GM21529 (cell line): ENCODE measurements around the gene GPR150.

Source experiments
- ATAC-seq: cut with Tn5 transposase; IDR thresholded peaks from one replicate; pipeline ENCODE4 v1.9.1; 2021; ENCODE audit not compliant: unreplicated experiment

Gene GPR150

DNA sequence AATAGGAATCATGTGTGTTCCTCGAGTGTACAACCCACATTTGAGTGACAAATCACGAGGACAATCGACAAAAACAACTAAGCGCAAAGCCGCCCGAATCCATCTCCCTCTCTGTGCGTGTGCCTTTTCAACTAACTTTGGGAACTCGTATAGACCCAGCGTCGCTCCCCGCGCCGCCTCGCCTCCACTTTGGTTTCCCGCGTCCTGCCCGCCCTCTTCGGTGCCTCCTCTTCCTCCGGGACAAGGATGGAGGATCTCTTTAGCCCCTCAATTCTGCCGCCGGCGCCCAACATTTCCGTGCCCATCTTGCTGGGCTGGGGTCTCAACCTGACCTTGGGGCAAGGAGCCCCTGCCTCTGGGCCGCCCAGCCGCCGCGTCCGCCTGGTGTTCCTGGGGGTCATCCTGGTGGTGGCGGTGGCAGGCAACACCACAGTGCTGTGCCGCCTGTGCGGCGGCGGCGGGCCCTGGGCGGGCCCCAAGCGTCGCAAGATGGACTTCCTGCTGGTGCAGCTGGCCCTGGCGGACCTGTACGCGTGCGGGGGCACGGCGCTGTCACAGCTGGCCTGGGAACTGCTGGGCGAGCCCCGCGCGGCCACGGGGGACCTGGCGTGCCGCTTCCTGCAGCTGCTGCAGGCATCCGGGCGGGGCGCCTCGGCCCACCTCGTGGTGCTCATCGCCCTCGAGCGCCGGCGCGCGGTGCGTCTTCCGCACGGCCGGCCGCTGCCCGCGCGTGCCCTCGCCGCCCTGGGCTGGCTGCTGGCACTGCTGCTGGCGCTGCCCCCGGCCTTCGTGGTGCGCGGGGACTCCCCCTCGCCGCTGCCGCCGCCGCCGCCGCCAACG lies at the start of gene GPR150:
Gene GPR150, plus strand, starts transcription at position 58 of the 840 bp plus-strand sequence. Its CDS starts 189 bp downstream, at position 247.
- peak; percentile 61 for ATAC-seq

DNA sequence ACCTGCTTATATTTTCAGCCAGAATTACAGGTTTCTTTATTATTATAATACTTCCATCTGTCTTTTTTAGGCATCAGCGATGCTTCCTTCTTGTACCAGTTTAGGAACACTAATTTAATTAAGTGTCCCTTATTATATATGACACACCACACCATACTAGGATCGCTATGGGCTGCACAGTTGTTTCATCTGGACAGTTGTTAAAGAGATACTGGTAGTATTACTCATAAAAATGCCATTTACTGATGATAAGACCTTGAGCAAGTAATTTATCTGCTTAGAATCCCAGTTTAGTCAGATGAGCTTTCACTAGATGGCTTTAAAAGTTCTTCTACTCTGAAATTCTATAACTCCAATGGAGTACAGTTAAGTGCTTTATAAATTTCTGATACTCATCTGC lies 47.9 kb upstream of the GPR150 start:
- no peak for ATAC-seq

- ATAC-seq: no peak
Measured at GRCh38 chr5:95581576-95581975, 38.3 kb upstream of the GPR150 start.

- no peak for ATAC-seq
Measured at GRCh38 chr5:95583992-95584391, 35.9 kb upstream of the GPR150 start.

DNA sequence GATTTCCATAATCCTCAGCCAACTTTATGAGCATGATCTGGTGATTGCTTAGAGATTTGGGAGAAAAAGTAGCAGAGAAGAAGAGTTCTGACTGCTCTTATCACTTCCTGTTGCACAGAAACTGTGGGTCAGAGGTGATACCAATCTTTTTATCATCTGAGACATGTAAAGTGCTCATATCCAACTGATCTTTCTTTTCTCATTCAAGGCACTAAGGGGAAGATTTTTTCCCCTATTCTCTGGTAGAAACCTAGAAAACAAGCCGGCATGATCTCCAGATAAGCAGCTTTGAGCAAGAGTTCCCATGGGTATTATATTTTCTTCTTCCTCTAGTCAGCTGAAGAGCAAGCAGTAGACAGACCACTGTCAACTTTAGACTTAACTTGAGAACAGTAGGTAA lies 29.0 kb upstream of the GPR150 start:
- no peak for ATAC-seq

DNA sequence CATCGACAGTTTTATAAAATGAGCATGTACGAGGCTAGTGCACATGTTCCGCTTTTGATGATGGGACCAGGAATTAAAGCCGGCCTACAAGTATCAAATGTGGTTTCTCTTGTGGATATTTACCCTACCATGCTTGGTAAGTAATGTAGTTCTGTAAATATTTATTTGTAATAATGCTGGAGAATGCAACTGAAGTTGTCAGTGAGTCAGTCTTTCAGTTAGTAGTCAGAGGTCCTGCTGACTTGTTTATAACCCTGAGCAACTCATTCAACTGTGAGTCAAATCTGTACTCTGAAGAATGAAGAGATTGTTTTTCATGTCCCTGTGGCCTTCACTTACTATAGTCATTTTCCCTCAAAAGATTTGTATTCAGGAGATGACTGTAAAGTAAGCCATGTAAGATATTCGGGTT lies 28.4 kb upstream of the GPR150 start:
- peak; percentile 93 for ATAC-seq

GRCh38 chr5:95595289-95595931 lies 24.5 kb upstream of the GPR150 start:
- no peak for ATAC-seq

GRCh38 chr5:95599252-95599651 lies 20.6 kb upstream of the GPR150 start:
- ATAC-seq: no peak

DNA sequence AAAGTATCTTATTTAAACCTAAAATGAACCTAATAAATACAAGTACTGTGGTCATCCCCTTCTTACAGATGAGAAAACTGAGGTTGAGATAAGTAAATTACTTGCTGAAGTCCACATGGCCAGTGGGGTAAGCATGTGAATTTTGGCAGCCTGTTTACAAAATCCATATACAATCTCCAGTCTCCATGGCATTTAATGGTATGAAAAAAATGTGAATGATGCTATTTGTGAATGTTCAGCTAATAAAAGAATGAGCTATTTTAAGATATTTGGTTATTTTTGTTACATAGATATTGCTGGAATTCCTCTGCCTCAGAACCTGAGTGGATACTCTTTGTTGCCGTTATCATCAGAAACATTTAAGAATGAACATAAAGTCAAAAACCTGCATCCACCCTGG lies 19.3 kb upstream of the GPR150 start:
- ATAC-seq: no peak

- ATAC-seq: no peak
Measured at GRCh38 chr5:95605786-95606185, 14.1 kb upstream of the GPR150 start.

DNA sequence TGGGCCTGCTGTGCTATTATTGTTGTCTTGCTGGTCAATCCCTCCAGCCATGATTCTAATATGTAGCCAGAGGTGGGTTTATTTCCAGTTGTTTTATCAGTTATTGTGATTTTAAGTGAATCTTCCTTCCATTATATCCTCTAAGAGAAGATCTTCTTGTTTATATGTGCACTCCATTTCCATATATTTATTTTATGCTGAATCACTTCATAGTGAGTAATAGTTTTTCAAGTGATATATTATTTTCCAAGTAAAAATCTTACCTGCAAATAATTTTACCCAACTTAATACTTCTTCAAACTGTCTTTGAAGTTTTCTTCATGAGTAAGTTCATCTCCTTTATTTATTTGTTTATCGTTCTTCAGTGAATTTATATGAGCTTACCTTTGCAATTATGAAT lies 13.5 kb upstream of the GPR150 start:
- ATAC-seq: no peak

- ATAC-seq: no peak
Measured at GRCh38 chr5:95609711-95610110, 10.2 kb upstream of the GPR150 start.

GRCh38 chr5:95610546-95610945 lies 9.3 kb upstream of the GPR150 start:
- ATAC-seq: no peak

DNA sequence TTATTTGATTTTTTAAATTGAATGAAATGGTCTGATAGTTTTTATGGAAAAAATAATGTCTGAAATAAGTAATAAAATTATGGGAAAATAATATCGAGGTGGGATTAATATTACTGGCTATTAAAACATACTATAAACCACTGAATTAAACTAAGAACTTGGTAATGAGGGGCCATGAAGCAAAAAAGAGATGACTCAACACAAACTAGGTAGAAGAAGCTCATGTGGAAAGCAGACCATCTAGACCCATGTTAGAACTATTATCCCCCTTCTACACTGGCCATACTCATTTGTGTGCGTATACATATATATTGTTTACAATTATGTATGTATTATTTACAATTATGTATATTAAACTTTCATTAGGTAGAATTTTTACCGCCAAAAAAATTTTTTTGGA lies 8.5 kb upstream of the GPR150 start:
- ATAC-seq: no peak

- no peak for ATAC-seq
Measured at GRCh38 chr5:95613514-95613913, 6.4 kb upstream of the GPR150 start.

DNA sequence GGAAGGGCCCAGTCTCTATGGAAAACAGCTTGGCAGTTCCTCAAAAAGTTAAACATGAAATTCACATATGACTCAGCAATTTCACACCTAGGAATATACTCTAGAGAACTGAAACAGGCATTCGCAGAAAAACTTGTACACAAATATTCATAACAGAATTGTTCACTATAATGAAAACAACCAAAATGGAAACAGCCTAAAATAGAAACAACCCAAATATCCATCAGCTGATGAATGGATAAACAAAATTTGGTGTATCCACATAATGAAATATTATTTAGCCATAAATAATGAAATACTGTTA lies 4.8 kb upstream of the GPR150 start:
- peak; percentile 58 for ATAC-seq

DNA sequence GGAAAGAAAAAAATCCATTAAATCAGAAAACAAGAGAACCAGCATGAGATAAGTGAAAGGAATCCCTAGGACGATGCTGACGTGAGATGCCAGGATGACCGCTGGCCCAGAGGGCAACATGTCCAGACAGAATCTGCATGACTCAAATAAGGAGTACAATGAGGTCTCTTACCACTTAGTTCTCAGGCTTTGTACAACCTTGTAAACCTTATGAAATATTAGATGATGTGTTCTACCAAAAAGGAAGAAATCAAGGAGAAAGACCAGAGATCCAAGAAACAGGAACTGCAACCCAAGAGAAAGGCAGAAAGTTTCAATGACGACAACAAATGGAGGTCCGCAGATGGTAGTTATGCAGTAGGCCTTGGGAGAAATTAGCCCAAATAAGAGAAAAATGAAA lies 2.8 kb upstream of the GPR150 start:
- no peak for ATAC-seq

- no peak for ATAC-seq
Measured at GRCh38 chr5:95619096-95619495, 791 bp upstream of the GPR150 start.

- ATAC-seq: no peak
Measured at GRCh38 chr5:95619514-95620029, 315 bp upstream of the GPR150 start.

DNA sequence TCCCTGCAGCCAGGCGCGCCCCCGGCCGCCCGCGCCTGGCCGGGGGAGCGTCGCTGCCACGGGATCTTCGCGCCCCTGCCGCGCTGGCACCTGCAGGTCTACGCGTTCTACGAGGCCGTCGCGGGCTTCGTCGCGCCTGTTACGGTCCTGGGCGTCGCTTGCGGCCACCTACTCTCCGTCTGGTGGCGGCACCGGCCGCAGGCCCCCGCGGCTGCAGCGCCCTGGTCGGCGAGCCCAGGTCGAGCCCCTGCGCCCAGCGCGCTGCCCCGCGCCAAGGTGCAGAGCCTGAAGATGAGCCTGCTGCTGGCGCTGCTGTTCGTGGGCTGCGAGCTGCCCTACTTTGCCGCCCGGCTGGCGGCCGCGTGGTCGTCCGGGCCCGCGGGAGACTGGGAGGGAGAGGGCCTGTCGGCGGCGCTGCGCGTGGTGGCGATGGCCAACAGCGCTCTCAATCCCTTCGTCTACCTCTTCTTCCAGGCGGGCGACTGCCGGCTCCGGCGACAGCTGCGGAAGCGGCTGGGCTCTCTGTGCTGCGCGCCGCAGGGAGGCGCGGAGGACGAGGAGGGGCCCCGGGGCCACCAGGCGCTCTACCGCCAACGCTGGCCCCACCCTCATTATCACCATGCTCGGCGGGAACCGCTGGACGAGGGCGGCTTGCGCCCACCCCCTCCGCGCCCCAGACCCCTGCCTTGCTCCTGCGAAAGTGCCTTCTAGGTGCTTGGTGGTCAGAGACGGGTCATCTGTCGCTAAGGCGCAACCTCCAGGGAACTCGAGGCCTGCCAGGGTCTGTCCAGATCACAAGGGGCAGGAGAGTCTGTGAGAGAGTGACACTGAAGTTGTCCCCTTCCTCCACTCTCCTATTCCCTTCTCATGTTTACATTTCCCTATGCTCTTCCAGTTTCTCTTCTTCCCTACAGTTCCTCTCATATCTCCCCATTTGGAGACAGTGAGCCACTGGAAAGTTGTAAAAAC lies 1.3 kb downstream of the GPR150 start:
- peak; percentile 45 for ATAC-seq
